GM10248 (cell line): Measurements from ENCODE around the gene MYOD1.

ENCODE experiments used
- CTCF ChIA-PET: fragments of 300-600 bp; sonication (Branson Sonifier 250); formaldehyde crosslinking; extraction: SDS; loops from one replicate; lab custom pipeline; 2021; ENCODE audit warnings: antibody characterized with exemption; lab: Yijun Ruan, JAX
- POLR2A ChIA-PET: fragments of 350-650 bp; sonication (Branson Sonifier 250); formaldehyde crosslinking; extraction: SDS; loops from one replicate; lab custom pipeline; 2020; ENCODE audit warnings: antibody characterized with exemption; lab: Yijun Ruan, JAX
- DNase-seq: peaks from one replicate; pipeline ENCODE4 v3.0.0; 2012; ENCODE audit errors: extremely low spot score
- TF ChIP-seq, protein P1 (sequence below): IDR thresholded peaks from 2 replicates; pipeline ENCODE4 v1.5.1; 2012; ENCODE audit warnings: mild to moderate bottlenecking, low read depth; ENCODE audit errors: extremely low read depth, missing control alignments, control extremely low read depth

Gene MYOD1

DNA sequence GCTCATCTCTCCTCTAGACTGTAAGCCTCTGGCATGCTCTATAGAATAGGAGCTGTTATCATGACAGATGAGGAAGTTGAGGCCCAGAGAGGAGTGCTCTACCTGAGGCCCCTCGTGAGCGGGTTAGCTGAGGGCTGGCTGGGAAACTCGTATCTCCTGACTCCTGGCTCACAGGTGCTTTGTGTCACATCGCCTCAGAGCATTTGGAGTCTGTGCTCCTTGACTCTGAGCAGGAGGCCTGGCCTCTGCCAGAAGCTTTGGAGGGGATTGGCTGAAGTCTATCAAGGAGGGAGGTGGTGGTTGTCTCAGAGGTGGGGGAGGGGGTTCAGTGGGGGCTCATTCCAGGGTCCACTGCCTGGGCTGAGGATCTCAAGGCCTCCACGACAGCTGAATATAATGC is 22.6 kb downstream of the MYOD1 start:
- TF ChIP-seq, protein P1, sequence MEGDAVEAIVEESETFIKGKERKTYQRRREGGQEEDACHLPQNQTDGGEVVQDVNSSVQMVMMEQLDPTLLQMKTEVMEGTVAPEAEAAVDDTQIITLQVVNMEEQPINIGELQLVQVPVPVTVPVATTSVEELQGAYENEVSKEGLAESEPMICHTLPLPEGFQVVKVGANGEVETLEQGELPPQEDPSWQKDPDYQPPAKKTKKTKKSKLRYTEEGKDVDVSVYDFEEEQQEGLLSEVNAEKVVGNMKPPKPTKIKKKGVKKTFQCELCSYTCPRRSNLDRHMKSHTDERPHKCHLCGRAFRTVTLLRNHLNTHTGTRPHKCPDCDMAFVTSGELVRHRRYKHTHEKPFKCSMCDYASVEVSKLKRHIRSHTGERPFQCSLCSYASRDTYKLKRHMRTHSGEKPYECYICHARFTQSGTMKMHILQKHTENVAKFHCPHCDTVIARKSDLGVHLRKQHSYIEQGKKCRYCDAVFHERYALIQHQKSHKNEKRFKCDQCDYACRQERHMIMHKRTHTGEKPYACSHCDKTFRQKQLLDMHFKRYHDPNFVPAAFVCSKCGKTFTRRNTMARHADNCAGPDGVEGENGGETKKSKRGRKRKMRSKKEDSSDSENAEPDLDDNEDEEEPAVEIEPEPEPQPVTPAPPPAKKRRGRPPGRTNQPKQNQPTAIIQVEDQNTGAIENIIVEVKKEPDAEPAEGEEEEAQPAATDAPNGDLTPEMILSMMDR, result no peak
- CTCF ChIA-PET, result interaction anchor here (0.9 to 4.8 kb wide), 3 partner anchors 12 to 237 kb away, joined by 3 to 38 read pairs (median 5); no protein-coding TSS in a partner anchor
- POLR2A ChIA-PET, result no interaction called here
- DNase-seq, result no peak

DNA sequence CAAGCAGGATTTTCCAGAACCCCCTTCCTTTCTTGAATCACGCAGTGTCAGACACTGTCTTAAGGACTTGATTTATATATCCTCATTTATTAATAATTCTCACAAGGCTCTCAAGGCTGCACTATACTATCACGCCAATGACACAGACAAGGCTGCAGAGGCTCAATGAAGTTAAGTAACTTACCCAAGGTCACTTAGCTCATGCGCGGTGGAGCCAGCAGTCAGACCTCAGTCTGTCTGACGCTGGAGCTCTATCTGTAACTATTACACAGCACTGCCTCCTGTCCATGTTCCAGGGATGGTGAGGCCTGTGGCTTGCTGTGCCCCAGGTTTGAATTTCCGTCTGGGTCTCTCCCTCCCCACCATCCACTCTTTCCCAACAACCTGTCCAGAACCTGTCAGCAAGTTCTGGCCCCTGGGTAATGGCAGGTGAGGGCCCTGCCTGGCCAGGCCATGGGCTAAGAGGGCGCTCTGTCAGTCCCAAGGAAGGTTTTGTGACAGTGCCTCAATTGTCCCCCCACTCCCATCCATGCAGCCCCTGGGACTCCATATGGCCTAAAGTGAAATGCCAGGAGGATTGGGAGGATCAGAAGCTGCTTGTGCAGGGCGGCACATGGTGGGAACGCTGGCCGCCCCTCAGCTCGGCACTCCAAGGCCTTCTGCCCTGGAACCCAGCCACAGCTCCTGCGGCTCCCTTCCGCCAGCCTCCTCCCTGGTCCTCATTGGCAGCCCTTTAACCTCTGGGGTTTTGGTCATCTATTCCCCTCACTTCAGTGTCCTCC is 23.8 kb downstream of the MYOD1 start:
- DNase-seq, result no peak
- TF ChIP-seq, protein P1, result no peak
- ChIA-PET POLR2A (no interaction called here), CTCF (interaction anchor here (1.2 to 2.3 kb wide), 3 partner anchors 12 to 236 kb away, joined by 4 to 16 read pairs (median 6); no protein-coding TSS in a partner anchor)

DNA sequence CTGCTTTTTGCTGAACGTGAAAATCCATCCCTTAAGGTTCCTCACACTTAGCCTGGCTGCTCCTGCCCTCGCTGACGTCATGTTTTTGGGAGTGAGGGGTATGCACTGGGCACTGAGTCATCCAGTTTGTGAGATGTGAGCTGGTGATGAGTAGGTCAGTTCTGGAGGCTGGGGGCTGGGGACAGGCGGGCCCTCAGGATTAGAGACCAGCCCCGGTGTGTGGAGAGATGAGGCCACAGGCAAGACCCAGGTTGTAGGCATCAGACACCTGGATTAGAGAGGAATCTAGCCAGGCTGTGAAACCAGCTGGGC is 24.4 kb downstream of the MYOD1 start:
- CTCF ChIA-PET, result interaction anchor here (0.9 to 2.3 kb wide), 4 partner anchors 13 to 237 kb away, joined by 3 to 16 read pairs (median 5); no protein-coding TSS in a partner anchor

DNA sequence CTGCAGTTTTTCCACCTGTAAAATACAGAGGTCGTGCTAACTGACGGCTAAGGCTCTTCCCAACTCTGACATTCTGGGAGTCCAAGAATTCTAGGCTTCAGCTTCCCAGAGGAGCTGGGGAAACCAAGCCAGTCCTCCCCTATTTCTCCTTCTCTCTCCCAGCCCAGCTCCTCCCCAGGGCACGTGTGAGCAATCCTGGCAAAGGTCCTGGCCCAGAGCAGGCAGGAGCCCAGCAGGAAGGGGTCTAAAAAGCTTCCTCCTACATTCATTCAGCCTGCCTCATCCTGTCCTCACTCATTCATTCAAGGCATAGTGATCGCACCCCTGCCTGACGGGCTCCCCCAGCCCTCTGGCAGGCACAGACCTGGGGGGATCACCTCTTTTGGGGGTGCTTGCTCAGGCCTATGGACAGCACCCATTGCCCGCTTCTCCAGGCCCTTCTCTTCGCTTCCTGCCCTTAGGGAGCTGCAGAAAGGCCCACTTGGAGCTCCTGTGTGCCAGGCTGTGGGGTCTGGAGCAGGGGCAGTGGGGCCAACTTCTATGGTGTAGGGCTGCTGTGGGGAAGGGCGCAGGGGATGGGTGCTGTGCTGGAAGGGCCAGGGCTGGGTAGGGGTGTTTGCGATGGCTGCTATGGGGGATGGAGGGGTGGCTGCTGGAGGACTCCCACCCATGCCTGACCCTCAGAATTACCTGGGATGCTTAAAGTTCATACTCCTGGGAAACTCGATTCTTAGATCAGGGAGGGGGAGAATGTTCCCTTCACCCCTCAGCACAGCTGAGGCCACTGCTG is 25.0 kb downstream of the MYOD1 start:
- DNase-seq, result no peak
- POLR2A ChIA-PET, result no interaction called here
- TF ChIP-seq, protein P1, result no peak
- CTCF ChIA-PET, result interaction anchor here (0.9 to 2.3 kb wide), 4 partner anchors 13 to 236 kb away, joined by 3 to 16 read pairs (median 5); no protein-coding TSS in a partner anchor

More for the DNA sequence above, 24.4 kb downstream of the MYOD1 start:
- POLR2A ChIA-PET, result no interaction called here
- TF ChIP-seq, protein P1, result no peak
- no peak for DNase-seq

DNA sequence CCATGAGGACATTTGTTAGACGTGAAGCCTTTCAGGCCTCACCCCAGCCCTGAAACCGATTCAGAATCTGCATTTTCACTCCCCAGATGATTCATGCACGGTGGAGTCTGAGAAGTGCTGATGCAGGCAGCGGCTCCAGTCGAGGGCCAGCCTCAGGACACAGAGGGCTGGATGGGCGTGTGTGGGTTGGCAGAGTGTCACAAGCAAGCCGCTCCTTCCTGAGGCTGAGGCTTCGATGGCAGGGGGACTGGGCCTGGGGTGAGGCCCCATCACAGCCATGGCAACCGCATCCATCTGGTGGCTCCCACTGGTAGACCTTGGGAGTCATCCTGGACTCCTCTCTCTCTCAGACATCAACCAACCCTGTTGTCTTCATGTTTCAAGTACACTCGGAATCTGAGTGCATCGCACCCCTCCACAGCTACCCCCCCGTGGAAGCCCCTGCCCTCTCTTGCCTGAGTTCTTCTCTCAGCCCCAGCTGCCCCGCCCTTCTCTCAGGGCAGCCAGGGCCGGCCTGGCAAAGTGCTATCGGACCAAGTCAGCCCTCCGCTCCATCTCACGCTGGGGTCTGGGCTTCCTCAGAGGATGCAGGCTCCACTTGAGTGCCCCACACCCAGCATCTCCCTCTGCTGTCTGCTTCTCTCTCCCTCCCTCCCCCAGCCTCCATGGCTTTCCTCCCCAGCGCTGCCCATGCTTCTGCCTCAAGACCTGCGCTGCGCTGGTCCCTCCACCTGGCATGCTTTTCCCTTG is 25.8 kb downstream of the MYOD1 start:
- TF ChIP-seq, protein P1, result no peak
- ChIA-PET POLR2A (no interaction called here), CTCF (interaction anchor here (1.6 to 5.0 kb wide), 3 partner anchors 14 to 240 kb away, joined by 3 to 31 read pairs (median 16); no protein-coding TSS in a partner anchor)
- no peak for DNase-seq

DNA sequence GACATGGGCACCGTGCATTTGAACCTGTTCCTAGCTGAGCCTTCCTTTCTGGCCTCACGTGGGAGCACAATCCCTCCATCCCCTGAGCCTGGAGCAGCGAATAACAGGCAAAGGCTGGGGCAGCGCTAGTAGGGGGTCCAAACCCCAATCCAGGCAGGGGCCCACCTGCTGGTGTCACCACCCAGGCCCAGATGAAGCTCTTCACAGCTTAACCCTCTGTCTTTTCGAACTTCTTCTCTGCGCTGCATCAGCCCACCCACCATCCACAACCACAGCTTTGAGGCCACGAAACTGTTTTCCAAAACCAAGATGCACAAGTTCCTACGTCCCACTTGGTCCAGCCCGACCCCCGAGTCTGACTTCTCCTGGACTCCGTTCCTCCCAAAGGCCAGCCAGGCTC is 26.7 kb downstream of the MYOD1 start:
- no peak for DNase-seq
- CTCF ChIA-PET, result interaction anchor here (1.6 to 5.0 kb wide), 3 partner anchors 14 to 245 kb away, joined by 3 to 31 read pairs (median 7); no protein-coding TSS in a partner anchor
- POLR2A ChIA-PET, result no interaction called here
- TF ChIP-seq, protein P1, result no peak
